ENCODE measurements around the gene LRRTM3.

DNA sequence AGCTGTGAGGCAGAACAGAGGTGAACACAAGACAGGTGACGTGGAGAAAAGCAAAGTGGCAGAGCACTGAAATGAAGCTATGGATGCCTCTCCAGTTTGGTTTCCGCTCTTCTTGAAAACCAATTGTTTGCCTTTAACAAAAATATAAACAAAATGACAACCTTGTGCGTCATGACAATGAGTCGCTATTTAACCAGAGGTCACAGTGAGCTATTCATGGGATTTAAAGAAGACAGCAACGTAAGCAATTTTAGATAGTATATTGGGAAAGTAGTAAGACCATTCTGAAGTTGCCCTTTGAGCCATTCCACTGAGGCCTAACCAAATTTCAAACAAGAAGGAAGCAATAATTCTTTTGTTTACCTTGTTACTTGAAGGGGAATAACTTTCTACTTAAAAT is 15.2 kb upstream of the LRRTM3 start:
- TF ChIP-seq REST (IDR thresholded peaks at IDR 0.05; ENCODE audit: insufficient read depth in 1 of 2, low read depth in 2 of 2, low read length in 2 of 2) (no peak), SIN3A (IDR thresholded peaks at IDR 0.05; ENCODE audit: borderline replicate concordance, insufficient read depth, low read length) (no peak), POLR2AphosphoS5 (IDR thresholded peaks at IDR 0.05; ENCODE audit: low read depth, low read length) (no peak), TAF1 (IDR thresholded peaks at IDR 0.05; ENCODE audit: borderline replicate concordance, insufficient read depth, low read length) (no peak)
